Kidney glomerular epithelial cell (primary cell): ENCODE data around the gene DPY19L2.
"Not testable (repeated sequence)": the region's sequence is repeated elsewhere in the genome, so short reads cannot be mapped to it uniquely, and the experiment has no call there.

Source experiments
- DNase-seq: peaks from one replicate; lab custom pipeline; 2025; lab: John Stamatoyannopoulos, UW

DPY19L2 gene

GRCh38 chr12:63663005-63663404, 5.3 kb downstream of the DPY19L2 start:
- DNase-seq, result not testable (repeated sequence)

DNA sequence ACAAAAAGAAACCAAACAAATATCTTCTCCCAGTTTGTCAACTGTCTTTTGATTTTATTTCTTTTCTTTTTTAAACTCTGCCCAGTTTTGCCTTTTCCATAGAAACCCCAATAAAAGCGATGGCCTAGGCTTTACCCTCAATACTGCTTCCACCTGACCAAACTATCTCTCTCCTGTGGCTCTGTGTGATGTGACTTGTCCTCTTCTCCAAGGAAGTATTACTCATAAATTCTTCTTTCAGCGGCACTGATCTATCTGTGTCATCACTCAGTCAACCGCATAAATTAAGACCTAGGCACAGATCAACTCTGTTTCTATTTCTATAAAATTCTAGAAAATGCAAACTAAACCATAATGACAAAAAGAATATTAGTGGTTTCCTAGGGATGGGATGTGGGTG, 9.8 kb downstream of the DPY19L2 start:
- DNase-seq, result peak; percentile 8

DNA sequence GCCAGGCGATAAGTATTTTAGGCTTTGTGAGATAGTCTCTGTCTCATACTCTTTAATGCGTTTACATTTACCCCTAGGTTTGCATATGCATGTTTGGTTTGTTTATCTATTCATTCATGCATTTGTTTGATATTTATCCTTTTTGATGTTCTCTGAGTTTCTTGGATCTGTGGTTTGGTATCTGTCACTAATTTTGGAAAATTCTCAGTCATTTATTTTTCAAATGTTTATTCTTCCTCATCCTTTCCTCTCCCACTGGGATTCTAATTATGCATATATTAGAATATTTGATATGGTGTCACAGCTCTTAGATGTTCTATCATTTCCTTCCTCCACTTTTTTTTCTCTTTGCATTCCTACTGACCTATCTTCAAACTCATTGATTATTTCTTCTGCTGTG, 11.9 kb downstream of the DPY19L2 start:
- not testable (repeated sequence) for DNase-seq

GRCh38 chr12:63655543-63656257, 12.6 kb downstream of the DPY19L2 start:
- not testable (repeated sequence) for DNase-seq

- DNase-seq, result not testable (repeated sequence)
Observed at GRCh38 chr12:63654481-63654880, 13.8 kb downstream of the DPY19L2 start.

DNA sequence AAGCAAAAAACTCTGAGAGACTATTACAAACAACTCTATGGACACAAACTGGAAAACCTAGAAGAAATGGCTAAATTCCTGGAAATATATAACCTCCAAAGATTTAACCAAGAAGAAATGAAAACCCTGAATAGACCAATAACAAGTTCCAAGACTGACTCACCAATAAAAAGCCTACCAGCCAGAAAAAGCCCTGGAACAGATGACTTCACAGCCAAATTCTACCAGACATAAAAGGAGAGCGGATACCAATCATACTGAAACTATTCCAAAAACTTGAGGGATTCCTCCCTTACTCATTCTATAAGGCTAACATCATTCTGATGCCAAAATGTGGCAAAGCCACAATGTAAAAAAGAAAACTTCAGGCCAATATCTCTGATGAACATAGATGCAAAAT, 18.8 kb downstream of the DPY19L2 start:
- peak; percentile 67 for DNase-seq

DNA sequence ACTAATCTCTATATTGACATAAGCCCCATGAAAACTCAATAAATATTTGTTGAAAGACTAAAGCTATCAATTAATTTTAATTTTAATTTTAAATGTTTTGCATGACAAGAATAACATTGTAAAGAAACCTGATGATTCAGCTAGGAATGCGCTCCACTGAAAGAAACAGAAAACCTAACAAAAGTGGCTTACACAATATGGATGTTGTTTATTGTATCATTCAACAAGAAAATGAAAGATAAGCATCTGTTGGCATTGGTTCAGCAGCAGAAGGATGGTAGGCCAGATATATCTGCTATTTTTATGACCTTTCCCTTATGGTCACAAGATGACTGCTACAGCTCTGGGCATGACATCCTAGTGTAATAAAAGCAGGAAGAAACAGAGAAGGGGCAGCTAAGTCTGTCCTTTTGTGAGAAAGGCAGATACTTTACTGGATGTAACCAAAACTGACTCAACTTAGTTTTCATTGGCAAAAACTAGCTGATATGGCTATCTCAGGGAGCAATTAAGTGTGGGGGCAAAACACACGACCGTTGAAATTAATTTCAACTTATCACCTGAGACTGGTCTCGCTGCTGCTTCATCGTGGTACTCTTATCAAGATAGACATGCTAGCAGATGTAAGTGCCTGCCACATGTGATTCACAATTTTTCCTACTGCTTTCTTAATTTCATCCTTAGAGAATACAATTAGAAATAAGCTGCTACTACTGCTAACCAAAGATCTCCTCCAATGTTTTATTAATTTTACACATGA, 24.7 kb downstream of the DPY19L2 start:
- not testable (repeated sequence) for DNase-seq

- DNase-seq, result not testable (repeated sequence)
Observed at GRCh38 chr12:63624258-63624657, 44.0 kb downstream of the DPY19L2 start.

- DNase-seq, result not testable (repeated sequence)
Observed at GRCh38 chr12:63615544-63615943, 52.7 kb downstream of the DPY19L2 start.

DNA sequence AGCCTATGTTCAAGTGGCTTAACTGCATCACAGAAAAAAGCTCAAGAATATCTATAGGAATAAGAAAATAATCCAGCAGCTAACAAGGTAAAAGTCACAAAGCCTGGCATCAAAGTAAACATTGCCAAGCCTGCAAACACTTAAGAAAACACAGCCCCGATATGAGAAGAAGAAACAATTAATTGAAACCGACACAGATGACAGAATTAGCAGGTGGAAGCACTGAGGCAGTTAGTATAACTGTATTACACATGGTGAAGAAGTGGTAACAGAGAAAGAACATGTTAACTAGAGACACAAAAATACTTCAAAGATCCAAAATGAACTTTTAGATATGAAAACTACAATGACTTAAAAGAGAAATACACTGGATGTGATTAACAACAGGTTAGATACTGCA, 57.0 kb downstream of the DPY19L2 start:
- not testable (repeated sequence) for DNase-seq

- DNase-seq, result not testable (repeated sequence)
Observed at GRCh38 chr12:63609281-63609680, 59.0 kb downstream of the DPY19L2 start.

GRCh38 chr12:63604985-63605384, 63.3 kb downstream of the DPY19L2 start:
- DNase-seq, result not testable (repeated sequence)

DNA sequence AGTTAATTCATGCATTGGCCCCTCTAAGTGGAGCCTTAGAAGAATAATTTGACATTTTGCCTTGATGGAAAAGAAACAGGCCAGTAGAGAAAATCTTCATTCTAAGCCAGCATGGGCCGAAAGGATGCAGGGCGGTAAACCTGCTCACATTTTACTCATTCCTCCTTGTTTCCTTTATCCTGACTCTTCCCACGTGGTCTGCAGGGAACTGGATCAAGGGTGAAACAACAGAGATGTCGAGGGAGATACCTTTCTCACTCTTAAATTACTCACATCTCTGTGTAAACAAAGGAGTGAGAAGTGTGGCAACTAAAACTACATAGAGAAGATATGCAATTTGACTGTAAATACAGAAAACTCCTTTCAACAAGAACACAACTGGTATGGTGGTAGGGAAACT, 73.5 kb downstream of the DPY19L2 start:
- DNase-seq, result not testable (repeated sequence)

DNA sequence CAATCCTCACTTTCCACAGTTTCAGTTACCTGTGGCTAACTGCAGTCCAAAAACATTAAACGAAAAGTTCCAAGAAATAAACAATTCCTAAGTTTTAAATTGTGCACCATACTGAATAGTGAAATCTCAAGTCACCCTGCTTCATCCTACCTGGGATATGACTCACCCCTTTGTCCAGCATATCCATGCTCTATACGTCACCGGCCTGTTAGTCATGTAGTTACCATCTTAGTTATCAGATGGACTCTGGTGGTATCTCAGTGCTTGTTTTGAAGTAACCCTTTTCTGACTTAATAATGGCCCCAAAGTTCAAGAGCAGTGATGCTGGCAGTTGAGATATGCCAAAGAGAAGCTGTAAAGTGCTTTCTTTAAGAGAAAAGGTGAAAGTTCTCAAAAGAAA, 83.9 kb downstream of the DPY19L2 start:
- DNase-seq, result not testable (repeated sequence)

DNA sequence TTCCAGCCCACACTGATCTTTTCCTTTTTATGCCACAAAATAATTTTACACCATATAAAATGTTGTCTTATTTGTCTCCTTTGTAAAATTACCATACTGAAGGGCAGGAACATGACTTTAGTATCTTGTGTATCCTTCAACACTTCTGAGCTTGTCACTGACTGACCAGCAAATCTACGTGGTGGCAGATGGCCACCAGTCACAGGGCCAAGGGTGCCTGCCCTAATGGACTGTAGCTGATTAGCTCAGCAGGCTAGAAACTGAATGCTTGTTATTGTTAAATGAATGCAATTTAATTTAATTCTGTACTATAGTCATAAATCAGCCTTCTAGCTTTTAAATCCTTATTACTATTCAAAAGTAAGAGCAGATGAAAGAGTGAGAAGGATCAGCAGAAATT, 85.0 kb downstream of the DPY19L2 start:
- not testable (repeated sequence) for DNase-seq

DNA sequence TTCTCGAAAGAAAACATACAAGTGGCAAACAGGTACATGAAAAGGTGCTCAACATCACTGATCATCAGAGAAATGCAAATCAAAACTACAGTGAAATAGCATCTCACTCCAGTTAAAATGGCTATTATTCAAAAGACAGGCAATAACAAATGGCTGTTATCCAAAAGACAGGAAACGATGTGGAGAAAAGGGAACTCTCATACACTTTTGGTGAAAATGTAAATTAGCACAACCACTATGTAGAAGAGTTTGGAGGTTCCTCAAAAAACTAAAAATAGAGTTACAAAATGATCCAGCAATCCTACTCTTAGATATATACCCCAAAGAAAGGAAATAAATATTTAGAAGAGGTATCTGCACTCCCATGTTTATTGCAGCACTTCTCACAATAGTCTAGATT, 90.7 kb downstream of the DPY19L2 start:
- not testable (repeated sequence) for DNase-seq

DNA sequence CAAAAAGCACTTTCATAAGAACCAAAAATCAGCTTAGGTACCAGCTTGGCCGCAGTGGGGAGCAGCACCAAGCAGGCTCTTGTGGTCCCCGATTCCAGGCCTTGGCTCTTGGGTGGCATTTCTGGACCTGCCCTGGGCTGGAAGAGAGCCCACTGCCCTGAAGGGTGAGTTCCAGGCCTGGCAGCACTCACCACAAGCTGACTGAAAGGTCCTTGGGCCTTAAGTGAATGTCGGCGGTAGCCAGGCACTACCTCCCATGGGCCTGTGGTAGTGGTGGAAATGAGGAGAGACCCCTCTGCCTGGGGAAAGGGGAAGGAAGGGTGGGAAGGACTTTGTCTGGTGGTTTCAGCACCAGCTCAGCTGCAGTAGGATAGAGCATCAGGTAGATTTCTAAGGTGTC, 96.3 kb downstream of the DPY19L2 start:
- DNase-seq, result not testable (repeated sequence)

GRCh38 chr12:63558445-63558844, 109.8 kb downstream of the DPY19L2 start:
- not testable (repeated sequence) for DNase-seq

DNA sequence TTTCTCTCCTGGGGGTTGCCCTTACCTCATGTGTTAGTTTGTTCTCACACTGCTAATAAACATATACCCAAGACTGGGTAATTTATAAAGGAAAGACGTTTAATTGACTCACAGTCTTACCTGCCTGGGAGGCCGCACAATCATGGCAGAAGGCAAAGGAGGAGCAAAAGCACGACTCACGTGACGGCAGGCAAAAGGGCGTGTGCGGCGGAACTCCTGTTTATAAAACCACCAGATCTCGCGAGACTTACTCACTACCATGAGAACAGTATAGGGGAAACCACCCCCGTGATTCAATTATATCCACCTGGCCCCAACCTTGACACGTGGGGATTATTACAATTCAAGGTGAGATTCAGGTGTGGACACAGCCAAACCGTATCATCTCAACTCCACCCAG, 116.9 kb downstream of the DPY19L2 start:
- not testable (repeated sequence) for DNase-seq

GRCh38 chr12:63549034-63549433, 119.3 kb downstream of the DPY19L2 start:
- not testable (repeated sequence) for DNase-seq

DNA sequence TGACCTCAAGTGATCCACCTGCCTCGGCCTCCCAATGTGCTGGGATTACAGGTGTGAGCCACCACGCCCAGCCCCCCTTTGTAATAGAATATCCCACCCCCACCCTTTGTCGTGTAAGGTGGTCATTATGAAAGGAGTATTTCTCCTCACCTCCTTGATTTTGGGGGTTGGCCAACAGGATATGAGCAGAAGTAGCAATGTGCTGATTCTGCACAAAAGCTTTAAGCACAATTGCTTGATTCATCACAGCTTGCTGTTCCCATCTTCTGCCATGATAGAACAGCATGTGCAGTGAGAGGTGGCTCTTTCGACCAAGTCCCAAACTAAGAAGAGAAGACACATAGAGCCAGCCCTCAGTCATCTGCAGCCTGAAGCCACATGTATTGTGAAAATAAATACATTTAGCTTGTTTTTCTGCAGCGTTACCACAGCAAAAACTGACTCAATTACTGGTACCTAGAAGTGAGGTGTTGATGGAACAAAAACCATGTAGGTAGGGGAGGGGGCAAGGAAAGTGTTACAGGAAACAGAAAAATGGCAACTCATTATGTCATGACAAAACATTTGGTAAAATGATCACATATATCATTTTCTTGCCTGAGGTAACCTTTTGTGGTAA, 122.9 kb downstream of the DPY19L2 start:
- not testable (repeated sequence) for DNase-seq

- not testable (repeated sequence) for DNase-seq
Observed at GRCh38 chr12:63538656-63539055, 129.6 kb downstream of the DPY19L2 start.

- DNase-seq, result not testable (repeated sequence)
Observed at GRCh38 chr12:63537838-63538237, 130.5 kb downstream of the DPY19L2 start.
